ENCODE measurements around the gene SLC2A14.
"Not testable (repeated sequence)": the region's sequence is repeated elsewhere in the genome, so short reads cannot be mapped to it uniquely, and the experiment has no call there.

DNA sequence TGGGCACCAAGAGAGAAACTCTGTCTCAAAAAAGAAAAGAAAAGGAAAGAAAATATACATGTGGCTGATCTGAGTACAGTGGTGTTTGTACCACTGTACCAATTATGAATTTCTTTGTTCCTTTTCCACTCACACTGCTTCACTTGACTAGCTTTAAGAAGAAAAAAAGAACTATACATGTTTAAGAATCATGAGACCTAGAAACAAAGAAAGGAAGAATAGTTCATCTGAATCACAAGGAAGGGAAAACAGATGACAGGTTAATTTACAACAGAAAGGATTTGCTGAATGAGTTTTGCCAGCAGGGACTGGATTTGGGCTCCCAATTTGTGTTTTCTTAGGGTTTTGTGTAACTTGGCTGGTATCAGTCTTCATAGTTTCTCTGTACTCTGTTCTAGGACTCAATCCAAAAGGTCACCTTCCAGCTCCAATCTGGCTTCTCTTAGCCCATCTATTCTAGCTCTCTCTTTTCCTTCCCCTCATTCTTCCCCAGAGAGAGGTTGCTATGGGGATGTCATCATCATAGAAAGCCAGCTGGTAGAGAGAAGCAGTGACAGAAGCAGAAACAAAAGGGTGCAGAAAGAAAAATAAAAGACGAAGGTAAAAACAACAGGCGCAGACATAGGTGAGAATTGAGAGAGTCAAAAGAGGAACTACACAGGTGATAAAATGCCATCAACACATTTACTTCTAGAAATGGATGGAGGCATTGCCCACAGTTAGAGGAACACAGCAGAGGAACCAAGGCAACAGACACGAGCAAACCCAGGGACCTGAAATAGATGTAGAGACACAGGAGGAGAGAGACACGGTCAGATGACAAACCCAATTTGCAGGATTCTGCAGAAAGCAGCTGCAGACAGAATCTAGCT lies 25.3 kb downstream of the SLC2A14 start:
- TF ChIP-seq, protein P1, sequence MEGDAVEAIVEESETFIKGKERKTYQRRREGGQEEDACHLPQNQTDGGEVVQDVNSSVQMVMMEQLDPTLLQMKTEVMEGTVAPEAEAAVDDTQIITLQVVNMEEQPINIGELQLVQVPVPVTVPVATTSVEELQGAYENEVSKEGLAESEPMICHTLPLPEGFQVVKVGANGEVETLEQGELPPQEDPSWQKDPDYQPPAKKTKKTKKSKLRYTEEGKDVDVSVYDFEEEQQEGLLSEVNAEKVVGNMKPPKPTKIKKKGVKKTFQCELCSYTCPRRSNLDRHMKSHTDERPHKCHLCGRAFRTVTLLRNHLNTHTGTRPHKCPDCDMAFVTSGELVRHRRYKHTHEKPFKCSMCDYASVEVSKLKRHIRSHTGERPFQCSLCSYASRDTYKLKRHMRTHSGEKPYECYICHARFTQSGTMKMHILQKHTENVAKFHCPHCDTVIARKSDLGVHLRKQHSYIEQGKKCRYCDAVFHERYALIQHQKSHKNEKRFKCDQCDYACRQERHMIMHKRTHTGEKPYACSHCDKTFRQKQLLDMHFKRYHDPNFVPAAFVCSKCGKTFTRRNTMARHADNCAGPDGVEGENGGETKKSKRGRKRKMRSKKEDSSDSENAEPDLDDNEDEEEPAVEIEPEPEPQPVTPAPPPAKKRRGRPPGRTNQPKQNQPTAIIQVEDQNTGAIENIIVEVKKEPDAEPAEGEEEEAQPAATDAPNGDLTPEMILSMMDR (IDR thresholded peaks at IDR 0.05; ENCODE audit: low read depth, low read length, poor library complexity, severe bottlenecking): not testable (repeated sequence)
- not testable (repeated sequence) for TF ChIP-seq EZH2phosphoT487 (IDR thresholded peaks at IDR 0.05; ENCODE audit: borderline replicate concordance, low read length)

Measured in DOHH2 (cell line).